Activated CD4-positive, alpha-beta memory T cell treated with anti-CD3 and anti-CD28 coated beads for 36 hours (primary cell): ENCODE data around the gene ABLIM3. TPM values are rescaled to one million over a fixed set of nuclear protein-coding genes. Genes with fewer than 3 reads are reported as not detected.

ENCODE experiments used
- CTCF ChIA-PET: fragments of 350-600 bp; sonication (Branson Sonifier 250); formaldehyde crosslinking; loops from one replicate; lab custom pipeline; 2021; ENCODE audit warnings: antibody characterized with exemption, inconsistent platforms; lab: Charles Lee
- POLR2A ChIA-PET: fragments of 350-600 bp; sonication (Branson Sonifier 250); formaldehyde crosslinking; loops from one replicate; lab custom pipeline; 2021; ENCODE audit warnings: antibody characterized with exemption; lab: Charles Lee
- DNase-seq: peaks from one replicate; pipeline ENCODE4 v3.0.0-alpha.2; 2020
- H3K27ac Mint-ChIP-seq: one replicate; pipeline ENCODE4 v1.8.0; 2021; ENCODE audit warnings: mixed read lengths
- H3K27me3 Mint-ChIP-seq: one replicate; pipeline ENCODE4 v1.8.0; 2021; ENCODE audit warnings: mixed read lengths
- H3K36me3 Mint-ChIP-seq: one replicate; pipeline ENCODE4 v1.8.0; 2021; ENCODE audit warnings: mixed read lengths
- H3K4me1 Mint-ChIP-seq: one replicate; pipeline ENCODE4 v1.8.0; 2021; ENCODE audit warnings: low read depth, mixed read lengths
- H3K4me3 Mint-ChIP-seq: one replicate; pipeline ENCODE4 v1.8.0; 2021; ENCODE audit warnings: mild to moderate bottlenecking, mixed read lengths
- H3K9me3 Mint-ChIP-seq: one replicate; pipeline ENCODE4 v1.8.0; 2021; ENCODE audit warnings: mixed read lengths
- intact Hi-C: fragments of 100-400 bp; cut with micrococcal nuclease; formaldehyde crosslinking; loops from one replicate; pipeline ENCODE4 v1.15.1; 2023
- total RNA-seq, 2 experiments: library from RNA; stranded (reverse); gene quantifications; one replicate each; pipeline ENCODE4 v1.2.3, GENCODE V29; 2021

ABLIM3 gene
- total RNA-seq, 2 experiments from 2014 or later = 0.10 to 0.24 TPM

DNA sequence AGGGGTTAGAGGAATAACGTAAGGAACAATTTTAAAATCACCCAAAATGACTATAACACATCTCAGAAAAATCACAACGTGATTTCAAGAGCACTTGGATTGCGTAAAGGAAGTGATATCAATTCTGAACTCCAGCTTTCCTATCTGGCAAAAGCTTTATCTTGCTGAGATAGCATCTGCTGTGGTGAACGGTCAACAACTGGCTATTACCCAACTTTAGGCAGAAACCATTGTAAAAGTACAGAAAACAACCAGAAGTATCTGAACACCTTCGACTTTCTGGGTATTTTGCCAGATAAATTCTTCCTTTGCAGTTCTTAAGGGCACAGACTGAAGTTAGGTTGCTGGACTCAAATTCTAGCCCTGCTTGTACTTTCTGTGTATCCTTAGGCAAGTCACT lies 9.2 kb downstream of the ABLIM3 start:
- ChIA-PET POLR2A (no interaction called here), CTCF (interaction anchor here (1.3 kb wide), 1 partner anchor 9 kb away, joined by 3 read pairs; the partner anchor contains the start of gene ABLIM3)
- no peak overlapping the region for H3K27ac Mint-ChIP-seq
- no peak overlapping the region for H3K4me3 Mint-ChIP-seq
- no peaks in the 10 kb centered on the region for H3K9me3 Mint-ChIP-seq
- intact Hi-C loops = no loop called here
- peaks cover 13% of the 10 kb centered on the region for H3K27me3 Mint-ChIP-seq
- DNase-seq = no peak
- H3K4me1 Mint-ChIP-seq = no peaks in the 10 kb centered on the region
- no peaks in the 10 kb centered on the region for H3K36me3 Mint-ChIP-seq

DNA sequence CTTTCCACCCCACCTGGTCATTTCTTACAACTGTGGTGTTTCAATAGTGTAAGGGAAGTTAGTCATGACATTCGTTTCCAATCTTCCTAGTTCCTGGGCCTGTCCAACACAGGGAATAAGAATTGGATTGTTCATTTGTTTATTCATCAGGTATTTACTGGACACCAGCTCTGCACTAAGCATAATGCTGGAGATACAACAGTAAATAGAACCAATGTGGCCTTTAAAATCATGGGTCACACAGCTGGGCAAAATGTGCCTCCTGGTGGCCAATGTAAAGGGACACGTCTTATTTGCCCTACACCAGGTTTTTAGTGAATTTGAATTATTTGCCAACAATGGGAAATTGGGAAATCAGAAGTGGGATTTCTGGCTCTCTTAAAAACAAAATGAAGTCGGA lies 10.4 kb downstream of the ABLIM3 start:
- intact Hi-C loops = no loop called here
- ChIA-PET CTCF (interaction anchor here (2.2 kb wide), 1 partner anchor 10 kb away, joined by 11 read pairs; the partner anchor contains the start of gene ABLIM3), POLR2A (no interaction called here)
- Mint-ChIP-seq H3K27me3 (peaks cover 4% of the 10 kb centered on the region), H3K9me3 (no peaks in the 10 kb centered on the region), H3K4me1 (peaks cover 4% of the 10 kb centered on the region), H3K36me3 (no peaks in the 10 kb centered on the region), H3K4me3 (no peak overlapping the region), H3K27ac (no peak overlapping the region)
- no peak for DNase-seq

DNA sequence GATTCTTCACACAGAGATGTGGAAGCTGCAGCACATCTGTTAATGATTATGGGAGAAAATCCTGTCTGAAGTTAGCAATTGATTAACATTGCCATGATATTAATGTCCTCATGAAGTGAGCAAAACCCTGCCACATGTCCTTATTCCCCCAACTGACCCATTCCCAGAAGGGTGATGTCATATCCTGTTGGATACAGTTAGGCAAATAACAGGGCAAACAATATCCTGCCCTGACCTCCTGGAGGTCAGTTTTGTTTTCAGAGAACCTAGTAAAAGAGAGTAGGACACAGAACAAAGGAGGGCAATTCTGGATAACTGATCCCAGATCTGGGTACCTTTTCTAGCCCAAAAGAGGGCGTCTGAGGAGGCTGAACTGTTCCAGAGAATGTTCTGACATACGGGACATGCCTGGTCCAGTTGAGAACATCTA lies 11.0 kb downstream of the ABLIM3 start:
- Mint-ChIP-seq H3K9me3 (no peaks in the 10 kb centered on the region), H3K36me3 (no peaks in the 10 kb centered on the region), H3K4me1 (peaks cover 4% of the 10 kb centered on the region), H3K27me3 (peaks cover 4% of the 10 kb centered on the region), H3K4me3 (no peak overlapping the region), H3K27ac (no peak overlapping the region)
- intact Hi-C loops = no loop called here
- POLR2A ChIA-PET = no interaction called here
- DNase-seq = no peak
- CTCF ChIA-PET = interaction anchor here (2.2 kb wide), 1 partner anchor 11 kb away, joined by 11 read pairs; the partner anchor contains the start of gene ABLIM3

DNA sequence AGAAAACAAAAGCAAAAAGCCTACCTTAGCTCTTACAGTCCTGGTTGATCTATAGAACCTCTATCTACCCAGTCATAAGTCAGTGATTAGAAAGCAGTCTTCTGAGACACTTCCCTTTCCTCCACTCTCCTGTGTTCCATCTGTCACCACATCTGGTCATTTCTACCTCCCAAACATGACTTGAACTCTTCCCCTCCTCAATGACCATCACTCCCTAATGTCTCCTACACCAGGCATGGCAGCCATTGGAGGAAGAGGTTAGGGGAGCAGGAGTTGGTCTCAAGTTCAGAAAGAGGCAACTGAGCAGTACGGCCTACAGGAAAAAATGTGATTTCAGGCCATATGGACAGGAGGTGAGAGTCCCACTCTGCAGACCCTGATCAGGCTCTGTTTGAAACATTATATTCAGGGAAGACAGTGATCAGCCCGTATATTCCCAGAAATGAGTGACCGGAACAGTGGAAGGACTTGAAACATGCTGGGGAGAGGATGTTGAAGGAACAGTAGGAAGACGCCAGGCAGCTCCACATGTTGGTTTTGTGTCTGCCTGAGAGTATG lies 12.0 kb downstream of the ABLIM3 start:
- no peaks in the 10 kb centered on the region for H3K9me3 Mint-ChIP-seq
- DNase-seq = no peak
- H3K27ac Mint-ChIP-seq = no peak overlapping the region
- CTCF ChIA-PET = interaction anchor here (0.9 to 2.2 kb wide), 2 partner anchors 12 kb away, joined by 3 to 11 read pairs; partner anchors contain the start of gene ABLIM3
- intact Hi-C loops = no loop called here
- H3K27me3 Mint-ChIP-seq = peaks cover 4% of the 10 kb centered on the region
- no peaks in the 10 kb centered on the region for H3K36me3 Mint-ChIP-seq
- H3K4me1 Mint-ChIP-seq = peaks cover 4% of the 10 kb centered on the region
- POLR2A ChIA-PET = no interaction called here
- H3K4me3 Mint-ChIP-seq = no peak overlapping the region

DNA sequence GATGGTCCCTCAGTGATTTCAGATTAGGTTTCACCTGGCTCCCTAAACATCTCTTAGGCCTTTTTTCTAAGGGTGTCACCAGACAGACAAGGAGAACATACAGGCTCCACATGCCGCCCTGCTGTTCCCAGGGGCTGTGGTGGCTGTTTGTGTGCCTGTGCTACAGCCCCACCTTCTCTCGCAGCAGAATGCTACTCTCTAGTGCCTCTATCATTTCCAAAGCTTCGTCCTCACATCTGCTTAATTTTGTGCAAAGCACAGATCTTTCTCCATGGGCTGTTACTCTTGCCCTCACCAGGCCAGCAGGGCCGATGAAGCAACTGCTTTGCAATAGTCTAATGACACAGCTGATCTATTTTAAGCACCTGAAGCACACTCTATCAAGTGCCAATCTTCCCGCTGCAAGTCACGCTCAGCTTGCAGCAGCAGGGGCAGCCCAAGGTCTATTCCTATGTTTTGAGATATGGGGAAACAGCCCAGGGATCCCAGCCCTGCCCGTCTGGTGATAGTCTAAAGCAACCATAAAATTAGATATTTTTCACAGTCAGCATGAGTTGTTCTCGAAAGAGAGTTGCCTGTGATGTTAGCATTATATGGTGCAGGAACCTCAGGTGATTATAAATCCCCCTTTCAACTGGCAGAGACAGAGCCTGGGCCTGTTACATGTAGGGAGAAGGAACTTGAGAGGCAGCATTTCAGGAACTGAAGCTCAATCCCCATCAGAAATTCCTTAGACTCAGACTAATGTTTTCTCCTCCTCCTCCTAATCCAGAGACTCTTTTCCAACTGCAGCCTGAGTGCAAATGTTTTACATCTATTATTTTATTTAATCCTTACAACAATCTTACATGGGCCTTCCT lies 12.7 kb downstream of the ABLIM3 start:
- H3K27ac Mint-ChIP-seq = no peak overlapping the region
- DNase-seq = no peak
- H3K27me3 Mint-ChIP-seq = peaks cover 4% of the 10 kb centered on the region
- H3K4me3 Mint-ChIP-seq = no peak overlapping the region
- ChIA-PET POLR2A (no interaction called here), CTCF (interaction anchor here (0.9 to 1.0 kb wide), 2 partner anchors 12 to 19 kb away, joined by 3 read pairs; partner anchors contain the start of gene ABLIM3)
- no peaks in the 10 kb centered on the region for H3K9me3 Mint-ChIP-seq
- intact Hi-C loops = no loop called here
- H3K4me1 Mint-ChIP-seq = peaks cover 4% of the 10 kb centered on the region
- H3K36me3 Mint-ChIP-seq = no peaks in the 10 kb centered on the region

DNA sequence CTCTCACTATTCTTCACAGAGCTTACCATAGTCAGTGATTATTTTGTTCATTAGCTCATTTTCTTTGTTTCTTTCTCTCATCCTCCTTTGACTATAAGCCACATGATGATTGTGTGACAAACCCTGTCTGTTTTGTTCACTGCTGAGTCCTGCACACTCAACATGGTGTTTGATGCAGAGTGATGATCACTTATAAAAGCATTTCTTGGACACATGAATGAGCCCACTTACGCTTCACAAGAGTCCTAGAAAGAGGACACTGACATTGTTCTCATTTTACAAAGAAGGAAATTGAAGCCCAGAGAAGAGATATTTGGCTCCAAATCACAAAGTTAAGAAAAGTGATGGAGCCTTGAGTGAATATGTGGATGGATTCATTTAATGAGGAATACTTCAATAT lies 13.4 kb downstream of the ABLIM3 start:
- H3K9me3 Mint-ChIP-seq = no peaks in the 10 kb centered on the region
- H3K27ac Mint-ChIP-seq = no peak overlapping the region
- H3K4me3 Mint-ChIP-seq = no peak overlapping the region
- POLR2A ChIA-PET = no interaction called here
- H3K4me1 Mint-ChIP-seq = peaks cover 4% of the 10 kb centered on the region
- no peak for DNase-seq
- CTCF ChIA-PET = interaction anchor here (1.0 kb wide), 1 partner anchor 20 kb away, joined by 3 read pairs; no protein-coding TSS in a partner anchor
- intact Hi-C loops = no loop called here
- H3K27me3 Mint-ChIP-seq = peaks cover 4% of the 10 kb centered on the region
- H3K36me3 Mint-ChIP-seq = no peaks in the 10 kb centered on the region

DNA sequence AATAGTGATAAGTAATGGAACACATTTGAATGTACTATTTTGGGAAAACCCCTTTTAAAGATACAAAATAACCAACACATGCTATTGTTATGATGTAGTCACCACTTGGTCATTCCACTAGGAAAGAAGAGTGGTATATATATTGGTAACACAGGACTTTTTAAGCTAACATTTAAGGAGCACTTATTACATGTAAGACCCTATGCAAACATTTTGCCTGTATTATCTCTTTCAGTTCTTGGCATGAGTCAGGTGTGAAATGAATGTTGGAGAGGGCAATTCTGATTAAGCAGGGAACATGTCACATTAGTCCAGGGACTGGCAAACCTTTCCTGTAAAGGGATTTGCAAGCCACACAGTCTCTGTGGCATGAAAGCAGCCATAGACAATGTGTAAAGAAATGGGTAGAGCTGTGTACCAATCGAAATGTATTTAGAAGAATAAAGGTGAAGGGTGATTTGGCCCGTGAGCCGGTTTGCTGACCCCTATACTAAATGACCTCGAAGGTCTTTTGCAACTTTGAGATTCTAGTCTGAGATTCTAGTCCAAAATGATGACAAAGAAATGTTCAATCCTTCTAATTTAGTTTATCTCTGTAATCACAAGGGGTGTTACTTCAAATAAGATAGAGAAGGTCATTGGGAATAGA lies 15.3 kb downstream of the ABLIM3 start:
- H3K36me3 Mint-ChIP-seq = no peaks in the 10 kb centered on the region
- ChIA-PET POLR2A (no interaction called here), CTCF (interaction anchor here (0.9 to 1.9 kb wide), 3 partner anchors 15 to 112 kb away, joined by 4 to 6 read pairs (median 5); partner anchors contain the start of gene ABLIM3)
- no peaks in the 10 kb centered on the region for H3K9me3 Mint-ChIP-seq
- DNase-seq = no peak
- no peaks in the 10 kb centered on the region for H3K27me3 Mint-ChIP-seq
- no peak overlapping the region for H3K27ac Mint-ChIP-seq
- peaks cover 4% of the 10 kb centered on the region for H3K4me1 Mint-ChIP-seq
- no peak overlapping the region for H3K4me3 Mint-ChIP-seq
- intact Hi-C loops = no loop called here

DNA sequence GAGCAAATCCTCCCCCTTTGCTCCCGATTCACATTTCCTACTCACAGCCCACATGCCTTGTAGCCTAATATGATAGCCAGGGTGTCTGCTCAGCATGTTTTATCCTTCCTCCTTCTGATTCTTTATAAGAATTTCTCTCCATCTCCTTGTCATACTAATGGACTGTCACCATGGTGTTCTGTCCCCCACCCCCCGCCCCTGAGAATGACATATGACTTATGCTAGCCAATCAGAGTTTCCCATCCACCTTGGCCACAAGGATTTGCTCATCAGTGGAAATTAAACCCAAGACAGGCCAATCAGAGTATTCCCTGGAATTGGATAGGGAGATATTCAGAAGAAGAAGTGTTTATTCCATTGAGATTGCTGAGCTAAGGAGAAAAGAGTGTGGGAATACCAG lies 16.0 kb downstream of the ABLIM3 start:
- no peak for DNase-seq
- CTCF ChIA-PET = interaction anchor here (1.9 kb wide), 1 partner anchor 16 kb away, joined by 6 read pairs; the partner anchor contains the start of gene ABLIM3
- Mint-ChIP-seq H3K9me3 (no peaks in the 10 kb centered on the region), H3K36me3 (no peaks in the 10 kb centered on the region), H3K4me1 (peaks cover 4% of the 10 kb centered on the region), H3K27me3 (no peaks in the 10 kb centered on the region), H3K27ac (no peak overlapping the region), H3K4me3 (no peak overlapping the region)
- POLR2A ChIA-PET = no interaction called here
- intact Hi-C loops = no loop called here

DNA sequence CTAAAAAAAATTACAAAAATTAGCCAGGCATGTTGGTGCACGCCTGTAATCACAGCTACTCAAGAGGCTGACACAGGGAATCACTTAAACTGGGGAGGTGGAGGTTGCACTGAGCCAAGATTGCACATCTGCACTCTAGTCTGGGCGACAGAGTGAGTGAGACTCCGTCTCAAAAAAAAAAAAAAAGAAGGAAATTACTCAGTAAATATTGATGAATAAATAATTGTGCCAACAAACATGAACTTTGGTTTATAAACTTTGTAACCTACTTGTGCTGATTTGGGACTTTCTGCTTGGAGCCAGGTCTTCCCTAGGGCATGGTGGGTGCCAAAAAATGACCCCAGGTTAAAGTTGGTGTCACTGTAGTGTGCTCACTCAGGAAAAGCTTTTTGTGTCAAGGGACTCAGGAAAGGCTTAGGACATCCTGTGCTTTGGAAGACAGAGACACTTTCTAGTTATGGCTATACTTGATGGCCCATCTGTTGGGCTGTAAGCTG lies 19.0 kb downstream of the ABLIM3 start:
- no peak overlapping the region for H3K27ac Mint-ChIP-seq
- no peaks in the 10 kb centered on the region for H3K27me3 Mint-ChIP-seq
- H3K36me3 Mint-ChIP-seq = no peaks in the 10 kb centered on the region
- no peak overlapping the region for H3K4me3 Mint-ChIP-seq
- ChIA-PET POLR2A (no interaction called here), CTCF (interaction anchor here (2.8 kb wide), 1 partner anchor 19 kb away, joined by 12 read pairs; the partner anchor contains the start of gene ABLIM3)
- intact Hi-C loops = no loop called here
- H3K9me3 Mint-ChIP-seq = no peaks in the 10 kb centered on the region
- DNase-seq = no peak
- H3K4me1 Mint-ChIP-seq = peaks cover 4% of the 10 kb centered on the region

DNA sequence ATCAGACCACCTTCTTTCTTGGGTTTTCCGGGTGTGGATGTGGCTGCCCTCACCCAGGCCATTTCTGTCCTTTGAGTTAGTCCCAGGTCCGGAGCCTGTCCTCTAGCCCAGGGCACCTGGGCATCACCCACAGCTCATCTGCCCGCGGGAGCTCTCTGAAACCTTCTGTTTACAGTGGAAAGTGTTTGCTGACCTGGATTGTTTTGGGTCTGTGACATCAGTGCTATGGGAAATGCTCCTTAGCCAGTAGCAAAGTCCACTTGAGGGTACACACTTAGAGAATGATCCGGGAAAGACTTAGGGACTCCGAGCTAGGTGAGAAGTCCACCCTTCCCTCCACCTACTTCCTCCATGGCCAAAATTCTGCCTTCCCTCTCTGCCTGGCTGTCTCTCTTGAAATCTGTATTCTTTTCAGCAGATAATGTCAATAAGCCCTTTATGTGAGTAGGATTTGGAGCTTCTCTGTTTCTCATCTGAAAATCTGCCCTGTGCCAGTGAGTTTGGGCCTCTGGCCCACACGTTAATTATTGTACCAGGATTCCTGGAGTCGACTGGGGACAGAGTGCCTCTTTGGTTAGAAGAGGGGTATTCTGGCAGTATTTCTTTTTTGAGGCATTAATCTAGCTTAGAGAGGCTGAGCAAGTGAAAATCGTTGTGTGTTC lies 19.9 kb downstream of the ABLIM3 start:
- no peaks in the 10 kb centered on the region for H3K9me3 Mint-ChIP-seq
- no peaks in the 10 kb centered on the region for H3K36me3 Mint-ChIP-seq
- POLR2A ChIA-PET = no interaction called here
- no peak overlapping the region for H3K27ac Mint-ChIP-seq
- no peaks in the 10 kb centered on the region for H3K27me3 Mint-ChIP-seq
- CTCF ChIA-PET = interaction anchor here (0.7 to 2.8 kb wide), 2 partner anchors 20 to 108 kb away, joined by 3 to 12 read pairs; partner anchors contain the start of gene ABLIM3
- intact Hi-C loops = no loop called here
- DNase-seq = no peak
- no peak overlapping the region for H3K4me3 Mint-ChIP-seq
- H3K4me1 Mint-ChIP-seq = peaks cover 2% of the 10 kb centered on the region

DNA sequence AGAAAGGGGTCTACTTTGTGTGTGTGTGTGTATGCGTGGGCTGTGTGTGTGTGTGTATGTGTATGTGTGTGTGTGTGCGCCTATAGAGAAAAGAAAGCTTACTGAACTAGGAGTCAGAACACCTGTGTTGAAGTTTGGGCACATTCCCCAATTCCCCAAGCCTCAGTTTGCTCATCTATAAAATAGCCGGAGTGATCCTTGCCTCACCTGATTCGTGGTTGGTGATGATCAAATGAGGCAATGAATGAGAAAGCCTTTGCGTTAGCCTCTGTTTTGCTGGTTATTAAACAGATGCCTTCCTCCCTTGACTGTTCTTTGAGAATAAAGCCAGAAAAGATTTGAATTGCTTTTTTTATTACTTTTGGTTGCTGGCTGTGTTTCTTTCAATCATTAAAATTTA lies 20.6 kb downstream of the ABLIM3 start:
- H3K9me3 Mint-ChIP-seq = no peaks in the 10 kb centered on the region
- DNase-seq = no peak
- no peak overlapping the region for H3K4me3 Mint-ChIP-seq
- H3K4me1 Mint-ChIP-seq = no peaks in the 10 kb centered on the region
- H3K27me3 Mint-ChIP-seq = no peaks in the 10 kb centered on the region
- CTCF ChIA-PET = interaction anchor here (0.7 to 2.8 kb wide), 2 partner anchors 21 to 108 kb away, joined by 3 to 12 read pairs; partner anchors contain the start of gene ABLIM3
- H3K27ac Mint-ChIP-seq = no peak overlapping the region
- intact Hi-C loops = no loop called here
- POLR2A ChIA-PET = no interaction called here
- no peaks in the 10 kb centered on the region for H3K36me3 Mint-ChIP-seq
